Mesodermal cell (in vitro differentiated cells): ENCODE measurements around the gene REEP3.

Source experiments
- H3K27ac ChIP-seq: 2 replicates; pipeline ENCODE4 v1.7.0; 2013; ENCODE audit warnings: mild to moderate bottlenecking, low read depth, low read length, moderate library complexity; ENCODE audit not compliant: severe bottlenecking
- H3K36me3 ChIP-seq: 2 replicates; pipeline ENCODE4 v1.7.1; 2013; ENCODE audit warnings: mild to moderate bottlenecking, low read length, moderate library complexity; ENCODE audit not compliant: control insufficient read depth, insufficient read depth
- H3K4me1 ChIP-seq: one replicate; pipeline ENCODE4 v1.7.1; 2013; ENCODE audit warnings: mild to moderate bottlenecking, low read length; ENCODE audit not compliant: insufficient read depth, control insufficient read depth, poor library complexity, severe bottlenecking
- H3K4me3 ChIP-seq: 2 replicates; pipeline ENCODE4 v1.7.0; 2013; ENCODE audit warnings: low read length, control low read depth, mild to moderate bottlenecking; ENCODE audit not compliant: insufficient read depth, poor library complexity, severe bottlenecking; ENCODE audit errors: extremely low read depth
- H3K9me3 ChIP-seq: 2 replicates; pipeline ENCODE4 v1.7.1; 2013; ENCODE audit warnings: mild to moderate bottlenecking, low read length, moderate library complexity; ENCODE audit not compliant: control insufficient read depth
- WGBS, 2 experiments: methylation state at CpG; one replicate each; pipeline ENCODE4 v1.1.5; 2013; ENCODE audit warnings: missing lambda C conversion rate in 2 of 2; ENCODE audit not compliant: insufficient coverage in 2 of 2; 5-methylcytosine and 5-hydroxymethylcytosine counted together

The REEP3 gene

DNA sequence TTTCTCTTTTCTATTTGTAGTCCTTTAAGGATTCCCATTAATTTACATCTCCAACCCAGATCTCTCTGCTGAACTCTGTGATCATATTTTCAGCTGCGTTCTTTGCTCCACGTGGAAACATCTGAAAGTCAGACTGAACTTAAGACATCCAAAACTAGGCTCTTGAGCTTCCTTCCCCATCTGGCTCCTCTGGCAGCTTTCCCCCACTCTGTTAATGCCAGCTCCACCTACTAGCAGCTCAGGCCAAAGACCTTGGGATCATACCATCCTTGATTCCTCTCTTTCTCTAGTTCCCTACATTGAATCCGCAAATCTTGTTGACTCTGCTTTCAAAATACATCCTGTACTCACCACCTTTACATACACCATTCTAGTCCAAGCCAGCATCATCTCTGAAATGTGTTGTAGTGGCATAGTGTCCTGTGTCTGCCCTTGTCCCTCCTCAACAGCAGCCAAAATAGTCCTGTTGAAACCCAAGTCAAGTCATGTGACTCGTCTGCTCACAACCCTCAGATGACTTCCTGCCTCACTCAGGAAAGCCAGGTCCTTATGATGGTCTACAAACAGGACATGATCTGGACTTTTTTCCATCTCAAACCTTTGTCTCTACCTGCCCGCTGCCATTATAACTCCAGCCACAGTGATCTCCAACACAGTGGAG lies 7.0 kb downstream of the REEP3 start:
- Histone ChIP-seq H3K27ac (no peak overlapping the region), H3K9me3 (no peaks in the 10 kb centered on the region), H3K4me3 (no peak overlapping the region), H3K36me3 (peaks cover 32% of the 10 kb centered on the region), H3K4me1 (peaks cover 5% of the 10 kb centered on the region)
- 95 to 96% methylated on average over 5 of the region's 5 CpGs for WGBS, 2 experiments

DNA sequence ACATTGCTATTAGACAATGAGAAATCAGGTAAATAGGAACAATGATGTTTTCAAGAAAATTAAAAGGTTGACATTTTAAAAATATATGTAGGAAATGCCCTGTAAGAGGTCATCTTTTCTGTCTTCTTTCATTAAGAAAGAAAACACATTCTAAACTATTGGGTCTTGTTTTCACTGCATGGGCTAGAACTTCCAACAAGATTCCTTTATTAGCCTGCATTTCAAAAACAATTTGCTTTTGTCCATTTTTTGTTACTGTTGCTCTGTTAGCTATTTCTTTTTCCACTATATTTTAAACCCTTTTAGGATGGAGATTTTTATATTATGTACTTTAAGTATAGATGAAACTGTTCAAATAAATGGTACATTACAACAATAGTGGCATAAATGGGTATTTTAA lies 9.2 kb downstream of the REEP3 start:
- Histone ChIP-seq H3K27ac (no peak overlapping the region), H3K9me3 (no peaks in the 10 kb centered on the region), H3K4me3 (no peak overlapping the region)

DNA sequence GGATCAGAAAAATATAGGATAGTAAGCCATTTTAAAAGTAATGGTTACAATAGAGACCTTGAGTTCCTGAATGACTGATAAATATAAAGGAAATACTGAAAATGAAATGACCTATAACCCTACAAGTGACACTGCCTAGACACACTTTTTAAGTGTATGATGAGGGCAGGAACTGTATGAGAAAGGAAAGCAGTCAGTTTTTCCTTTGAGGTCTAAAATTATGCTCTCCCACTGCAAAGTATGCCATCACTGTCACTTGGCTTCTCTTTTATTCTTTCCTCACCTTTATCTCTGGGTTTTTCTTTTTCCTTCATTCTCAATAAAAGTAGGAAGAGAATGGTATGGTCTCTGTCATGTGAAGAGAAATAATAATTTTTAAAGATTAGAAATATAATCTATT lies 13.5 kb downstream of the REEP3 start:
- Histone ChIP-seq H3K36me3 (peaks cover under 1% of the 10 kb centered on the region), H3K4me3 (no peak overlapping the region), H3K9me3 (no peaks in the 10 kb centered on the region), H3K27ac (no peak overlapping the region), H3K4me1 (no peaks in the 10 kb centered on the region)

More for the DNA sequence above, 9.2 kb downstream of the REEP3 start:
- Histone ChIP-seq H3K36me3 (peaks cover 25% of the 10 kb centered on the region), H3K4me1 (no peaks in the 10 kb centered on the region)

DNA sequence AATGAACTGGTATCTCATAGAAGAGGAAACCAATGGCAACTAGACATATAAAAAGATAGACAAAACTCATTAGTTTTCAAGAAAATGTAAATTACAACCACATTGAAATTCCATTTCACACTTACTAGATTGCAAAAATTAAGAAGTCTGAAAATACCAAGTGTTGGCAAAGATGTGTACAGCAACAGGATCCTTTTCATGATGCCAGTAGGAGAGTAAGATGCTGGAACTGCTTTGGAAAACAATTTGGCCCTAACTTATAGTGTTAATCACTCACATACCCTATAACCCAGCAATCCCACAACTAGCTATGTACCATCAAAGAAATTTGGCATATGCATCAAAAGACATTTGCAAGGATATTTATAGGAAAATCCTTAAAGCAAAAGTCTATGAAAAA lies 15.5 kb downstream of the REEP3 start:
- H3K36me3 ChIP-seq, result no peaks in the 10 kb centered on the region

DNA sequence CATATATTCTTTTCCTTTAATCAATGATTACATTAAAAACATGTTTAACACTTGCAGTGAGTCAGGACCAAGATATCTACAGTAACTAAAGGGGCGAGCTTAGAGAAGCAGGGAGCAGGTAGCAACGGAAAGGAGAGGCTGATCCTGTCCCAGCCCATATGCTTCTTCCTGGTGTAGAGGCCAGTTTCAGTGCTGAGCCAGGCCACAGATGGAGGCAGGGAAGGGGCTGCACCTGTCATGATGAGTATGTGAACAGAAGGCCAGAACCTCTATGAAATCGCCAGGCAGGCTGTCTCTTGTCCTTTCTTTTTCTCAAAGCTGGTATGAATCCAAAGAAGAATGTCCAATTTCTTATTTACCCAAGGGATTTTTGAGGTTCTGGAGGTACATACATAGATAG lies 16.3 kb downstream of the REEP3 start:
- Histone ChIP-seq H3K4me1 (no peaks in the 10 kb centered on the region), H3K9me3 (no peaks in the 10 kb centered on the region), H3K4me3 (no peak overlapping the region), H3K36me3 (no peaks in the 10 kb centered on the region), H3K27ac (no peak overlapping the region)
- 90 to 96% methylated on average over 3 of the region's 3 CpGs for WGBS, 2 experiments

More for the DNA sequence above, 15.5 kb downstream of the REEP3 start:
- no peak overlapping the region for H3K4me3 ChIP-seq
- no peak overlapping the region for H3K27ac ChIP-seq
- no peaks in the 10 kb centered on the region for H3K9me3 ChIP-seq
- H3K4me1 ChIP-seq, result no peaks in the 10 kb centered on the region

DNA sequence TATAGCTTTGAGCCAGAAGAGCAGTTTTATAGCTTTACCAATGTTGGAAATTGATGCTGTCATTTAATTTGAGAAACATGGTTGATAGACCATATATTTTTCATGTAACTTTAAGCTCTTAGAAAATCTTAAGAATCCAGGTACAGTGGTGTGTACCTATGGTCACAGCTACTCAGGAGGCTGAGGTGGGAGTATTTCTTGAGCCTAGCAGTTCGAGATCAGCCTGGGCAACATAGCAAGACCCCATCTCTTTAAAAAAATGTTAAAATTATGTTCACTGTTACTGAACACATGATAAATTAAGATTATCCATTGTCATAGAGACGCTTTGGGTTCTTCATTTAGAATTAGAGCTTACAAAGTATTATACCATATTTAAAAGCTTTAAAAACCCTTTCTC lies 18.2 kb downstream of the REEP3 start:
- no CpG with 5 or more reads among the region's 2 CpGs for WGBS, 2 experiments
- Histone ChIP-seq H3K4me3 (no peak overlapping the region), H3K36me3 (no peaks in the 10 kb centered on the region), H3K27ac (no peak overlapping the region), H3K9me3 (no peaks in the 10 kb centered on the region), H3K4me1 (peaks cover 6% of the 10 kb centered on the region)

DNA sequence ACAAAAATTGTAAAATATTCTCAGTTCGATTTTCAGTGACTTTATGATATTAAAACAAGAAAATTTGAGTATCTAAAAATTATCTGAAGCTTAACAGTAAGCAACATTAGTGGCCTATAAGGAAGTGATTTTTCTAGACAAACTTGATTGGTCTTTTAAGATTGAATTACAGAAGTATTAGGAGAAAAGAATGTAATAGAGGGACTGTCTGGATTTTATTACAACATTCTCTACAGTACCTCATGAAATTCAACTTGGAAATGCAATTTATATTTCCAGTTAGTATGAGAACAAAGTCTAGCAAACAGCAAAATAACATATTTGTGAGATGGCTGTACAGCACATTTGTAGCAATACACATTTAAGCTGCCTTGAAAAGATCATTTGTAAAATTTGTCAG lies 18.8 kb downstream of the REEP3 start:
- no peak overlapping the region for H3K4me3 ChIP-seq
- no peak overlapping the region for H3K27ac ChIP-seq
- 80% methylated on average over 1 of the region's 1 CpG; no CpG with 5 or more reads in 1 of the 2 experiments for WGBS, 2 experiments
- peaks cover 7% of the 10 kb centered on the region for H3K4me1 ChIP-seq
- H3K9me3 ChIP-seq, result no peaks in the 10 kb centered on the region
- no peaks in the 10 kb centered on the region for H3K36me3 ChIP-seq

DNA sequence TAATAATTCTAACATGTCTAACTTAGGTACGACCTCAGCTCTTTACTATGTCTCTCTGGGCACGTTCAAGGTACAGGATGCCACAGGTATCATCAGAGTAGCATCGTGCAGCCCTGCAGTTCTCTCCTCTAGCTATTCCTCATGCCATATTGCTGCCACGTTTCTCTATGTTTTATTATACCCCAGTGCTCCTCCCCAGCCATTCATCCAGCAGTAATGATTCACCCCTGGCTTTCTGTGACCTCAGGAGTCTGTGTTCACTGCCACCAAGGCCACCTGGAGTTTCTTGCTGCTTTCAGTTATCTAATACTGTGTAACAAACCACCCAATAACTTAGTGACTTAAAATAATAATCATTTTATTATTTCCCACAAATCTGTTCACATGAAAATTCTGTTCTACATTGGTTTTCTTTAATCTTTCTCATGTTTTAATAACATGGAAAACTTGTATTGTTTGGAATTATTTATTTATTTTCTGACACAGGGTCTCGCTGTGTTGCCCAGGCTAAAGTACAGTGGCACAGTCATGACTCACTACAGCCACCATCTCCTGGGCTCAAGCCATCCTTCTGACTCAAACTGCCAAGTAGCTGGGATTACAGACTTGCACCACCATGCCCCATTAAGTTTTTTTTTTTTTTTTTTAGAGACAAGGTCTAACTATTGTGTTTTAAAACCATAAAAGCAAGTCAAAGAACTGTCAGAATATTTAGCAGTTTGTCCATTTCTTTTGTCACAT lies 21.8 kb downstream of the REEP3 start:
- peaks cover 6% of the 10 kb centered on the region for H3K36me3 ChIP-seq
- H3K4me3 ChIP-seq, result no peak overlapping the region
- peaks cover 7% of the 10 kb centered on the region for H3K4me1 ChIP-seq
- H3K27ac ChIP-seq, result no peak overlapping the region
- WGBS, 2 experiments, result 71 to 75% methylated on average over 4 of the region's 5 CpGs
- H3K9me3 ChIP-seq, result no peaks in the 10 kb centered on the region

DNA sequence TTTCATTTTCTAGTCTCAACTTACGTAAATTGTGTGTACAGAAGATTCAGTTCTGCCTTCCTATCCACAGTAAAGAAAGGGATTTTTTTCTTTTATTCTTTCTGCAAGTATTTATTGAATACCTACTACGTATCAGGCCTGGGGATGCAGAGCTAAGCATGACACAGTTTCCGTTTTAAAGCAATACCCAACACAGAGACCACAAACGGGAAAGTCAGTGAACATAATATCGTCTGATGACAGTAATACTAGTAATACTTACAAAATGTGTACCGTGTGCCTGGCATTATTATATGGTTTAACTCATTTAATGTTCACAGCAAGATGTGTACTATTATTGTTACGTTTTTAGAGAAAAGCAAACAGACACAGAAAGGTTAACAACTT lies 22.4 kb downstream of the REEP3 start:
- 95% methylated on average over 3 of the region's 7 CpGs; no CpG with 5 or more reads in 1 of the 2 experiments for WGBS, 2 experiments
- H3K9me3 ChIP-seq, result no peaks in the 10 kb centered on the region

DNA sequence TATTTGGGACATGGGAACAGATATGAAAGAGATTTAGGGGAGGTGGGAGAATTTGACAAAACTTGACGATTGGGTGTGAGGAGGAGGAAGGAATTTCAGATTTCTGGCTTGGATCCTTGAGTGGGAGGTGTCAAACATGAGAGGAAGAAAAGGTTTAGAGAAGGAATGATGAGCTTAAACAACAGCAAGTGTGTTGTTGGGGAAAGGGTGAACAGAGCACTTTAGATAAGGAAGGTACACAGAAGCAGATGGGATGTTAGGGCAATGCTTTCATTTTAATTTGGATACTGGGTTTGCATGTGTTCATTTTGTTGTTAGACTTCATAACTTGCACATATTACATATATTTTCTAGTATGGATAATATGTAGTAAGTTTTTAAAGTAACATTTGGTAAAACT lies 23.2 kb downstream of the REEP3 start:
- Histone ChIP-seq H3K36me3 (peaks cover 6% of the 10 kb centered on the region), H3K27ac (no peak overlapping the region), H3K4me1 (peaks cover 7% of the 10 kb centered on the region), H3K4me3 (no peak overlapping the region), H3K9me3 (no peaks in the 10 kb centered on the region)
- 67 to 88% methylated on average over 1 of the region's 1 CpG for WGBS, 2 experiments

More for the DNA sequence above, 22.4 kb downstream of the REEP3 start:
- Histone ChIP-seq H3K36me3 (peaks cover 6% of the 10 kb centered on the region), H3K27ac (no peak overlapping the region), H3K4me3 (no peak overlapping the region), H3K4me1 (peaks cover 7% of the 10 kb centered on the region)

DNA sequence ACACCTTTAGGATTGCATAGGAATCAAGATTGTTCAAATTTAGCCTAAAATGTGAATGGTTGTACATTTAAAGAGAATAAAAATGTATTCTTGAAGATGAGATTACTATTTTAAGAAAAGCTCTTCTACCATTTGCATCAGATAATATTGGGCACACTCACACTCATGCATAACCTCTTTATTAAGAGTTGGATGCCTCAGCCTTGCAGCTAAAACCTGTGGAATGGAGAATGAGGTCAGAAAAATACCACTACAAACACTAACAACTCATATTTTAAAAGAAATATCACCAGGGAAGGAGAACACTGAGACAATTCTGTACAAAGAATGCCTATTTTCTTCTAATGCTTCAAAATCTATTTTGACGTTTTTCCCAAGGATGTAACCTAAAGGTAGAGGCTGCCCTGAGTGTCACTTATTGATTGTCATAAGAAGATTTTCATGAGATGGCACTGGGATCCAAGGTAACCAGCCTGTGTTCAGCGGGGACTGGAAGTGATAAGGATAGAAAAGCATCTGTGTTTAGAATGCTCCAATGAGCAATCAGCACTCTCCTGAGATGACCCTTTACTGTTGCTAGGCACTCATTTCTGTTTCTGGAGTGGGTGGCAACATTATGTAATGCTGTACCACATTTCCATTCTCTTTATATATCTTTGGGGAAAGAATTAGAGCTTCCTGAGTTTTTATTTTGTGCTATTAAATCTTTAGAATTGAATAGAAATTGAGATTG lies 26.6 kb downstream of the REEP3 start:
- no peak overlapping the region for H3K27ac ChIP-seq
- WGBS, 2 experiments, result 86% methylated on average over 1 of the region's 2 CpGs; no CpG with 5 or more reads in 1 of the 2 experiments
- peaks cover 7% of the 10 kb centered on the region for H3K4me1 ChIP-seq
- no peak overlapping the region for H3K4me3 ChIP-seq
- peaks cover 6% of the 10 kb centered on the region for H3K36me3 ChIP-seq
- no peaks in the 10 kb centered on the region for H3K9me3 ChIP-seq
